ENCODE results near the gene KDM3B.
A peak's percentile ranks its signal among the peaks of the same experiment; 100 is the strongest.
"Not testable (repeated sequence)": the region's sequence is repeated elsewhere in the genome, so short reads cannot be mapped to it uniquely, and the experiment has no call there.

KDM3B gene

GRCh38 chr5:138391859-138392386 is 39.4 kb downstream of the KDM3B start:
- DNase-seq = no peak

- DNase-seq = no peak
These were observed 50.2 kb downstream of the KDM3B start for GRCh38 chr5:138402640-138403039.

GRCh38 chr5:138408023-138408422 is 55.5 kb downstream of the KDM3B start:
- no peak for DNase-seq

- not testable (repeated sequence) for DNase-seq
These were observed 58.6 kb downstream of the KDM3B start for GRCh38 chr5:138410996-138411640.

GRCh38 chr5:138418444-138418843 is 66.0 kb downstream of the KDM3B start:
- DNase-seq = no peak

- no peak for DNase-seq
These were observed 72.6 kb downstream of the KDM3B start for GRCh38 chr5:138425079-138425478.

- DNase-seq = no peak
These were observed 83.5 kb downstream of the KDM3B start for GRCh38 chr5:138435943-138436342.

GRCh38 chr5:138438003-138438723 is 85.7 kb downstream of the KDM3B start:
- DNase-seq = no peak

- DNase-seq = peak; percentile 29
These were observed 86.4 kb downstream of the KDM3B start, which contains the start of gene REEP2 for GRCh38 chr5:138438724-138439476. Gene REEP2 (plus strand): TSS chr5:138439057. CDS start chr5:138439209, 152 bp downstream.

GRCh38 chr5:138439477-138440158 is 87.1 kb downstream of the KDM3B start:
- no peak for DNase-seq

GRCh38 chr5:138440159-138441073 is 87.9 kb downstream of the KDM3B start:
- DNase-seq = no peak

- no peak for DNase-seq
These were observed 88.7 kb downstream of the KDM3B start for GRCh38 chr5:138441221-138441620.

- no peak for DNase-seq
These were observed 91.7 kb downstream of the KDM3B start for GRCh38 chr5:138444078-138444773.

- DNase-seq = no peak
These were observed 92.5 kb downstream of the KDM3B start for GRCh38 chr5:138444774-138445546.

- DNase-seq = no peak
These were observed 93.2 kb downstream of the KDM3B start for GRCh38 chr5:138445547-138446271.

GRCh38 chr5:138448070-138448469 is 95.6 kb downstream of the KDM3B start:
- no peak for DNase-seq

- DNase-seq = no peak
These were observed 96.3 kb downstream of the KDM3B start for GRCh38 chr5:138448481-138449398.

- DNase-seq = no peak
These were observed 97.2 kb downstream of the KDM3B start for GRCh38 chr5:138449501-138450239.
